Psoas muscle (tissue), 8 donors: ENCODE data around the gene GALNT4. TPM values are rescaled to one million over a fixed set of nuclear protein-coding genes. Genes with fewer than 3 reads are reported as not detected.

ENCODE experiments used
- ATAC-seq, 4 donors: fragments of 200-7000 bp; cut with Tn5 transposase; one replicate each; pipeline ENCODE4 v1.9.1; 2020; ENCODE audit warnings: moderate library complexity in 3 of 4, mild to moderate bottlenecking in 2 of 4
- DNase-seq, 2 donors: peaks; one replicate each; pipeline ENCODE4 v3.0.0-alpha.2; 2020
- H3K27ac ChIP-seq: fragments of 200-600 bp; one replicate; pipeline ENCODE4 v1.8.0; 2022
- H3K27me3 ChIP-seq, 3 donors: fragments of 200-600 bp in 1 of 3; one replicate each; pipeline versions ENCODE4 v1.6.1 to v1.8.0; 2013 to 2022; ENCODE audit warnings: low read length in 2 of 3, mild to moderate bottlenecking in 2 of 3, moderate library complexity in 1 of 3; ENCODE audit not compliant: insufficient read depth in 3 of 3
- H3K36me3 ChIP-seq, 2 donors: fragments of 200-600 bp in 1 of 2; one replicate each; pipeline versions ENCODE4 v1.6.1 to v1.8.0; 2013 to 2022; ENCODE audit warnings: low read depth in 1 of 2, mild to moderate bottlenecking in 1 of 2, moderate library complexity in 1 of 2; ENCODE audit not compliant: insufficient read depth in 1 of 2
- H3K4me1 ChIP-seq: fragments of 200-600 bp; one replicate; pipeline ENCODE4 v1.8.0; 2022
- H3K4me3 ChIP-seq: fragments of 200-600 bp; one replicate; pipeline ENCODE4 v1.8.0; 2022; ENCODE audit warnings: mild to moderate bottlenecking
- H3K9me3 ChIP-seq: fragments of 200-600 bp; one replicate; pipeline ENCODE4 v1.8.0; 2022
- CTCF ChIP-seq: fragments of 200-600 bp; IDR thresholded peaks from one replicate; pipeline ENCODE4 v1.8.0; 2022; ENCODE audit warnings: antibody characterized with exemption
- WGBS, 3 donors: extraction: QIAGEN DNeasy Blood & Tissue Kit; methylation state at CpG; one replicate each; pipeline versions ENCODE4 v1.1.6 to v1.1.7; 2013; 5-methylcytosine and 5-hydroxymethylcytosine counted together
- intact Hi-C, 2 donors: fragments of 100-400 bp; cut with DNase I; formaldehyde crosslinking; loops; one replicate each; pipeline versions ENCODE4 v1.11.0 to v1.14.2; 2022
- polyA plus RNA-seq, 3 donors: library from polyadenylated mRNA; stranded (reverse); fragments of 200-250 nt; gene quantifications; one replicate each; pipeline ENCODE4 v1.2.3, GENCODE V29; 2013
- total RNA-seq, 4 donors: library from RNA; stranded (reverse); fragmentation: NEBNext Ultra II Directional in 2 of 4; extraction: Animal tissue kit (Norgen Biotek cat#: 25700) in 2 of 4; gene quantifications; one replicate each; pipeline versions ENCODE4 v1.2.1 to v1.2.4, GENCODE V29; 2021 to 2023
- donor health status: healthy with polysubstance abuse.
- donor health status: DM: no; HTN: no; CAD: no; lungs with moderate emphysema.
- donor health status: Bipolar disorder and iron deficiency.
- donor health status: healthy.
- donor health status: DM: yes; HTN: yes; CAD: no.
- donor health status: DM: no; HTN: no; CAD: no.
- donor health status: DM: no; HTN: no; CAD: no.
- donor health status: DM: yes; HTN: yes; CAD: no.

Gene GALNT4
- total and polyA plus RNA-seq, 7 donors = 0.42 to 1.6 (median 1.2) TPM

GRCh38 chr12:89523393-89523792 lies 1.2 kb downstream of the GALNT4 start:
- peaks cover 22% of the 10 kb centered on the region for H3K4me1 ChIP-seq
- intact Hi-C loops = loop anchor here (10.0 kb wide), 2 partner anchors 479 to 1379 kb away; partner anchors contain the start of genes CEP290 (in 1 of the 2) and TMTC3 (in 1 of the 2)
- TF ChIP-seq CTCF = no peak

GRCh38 chr12:89521364-89522223 lies 3.0 kb downstream of the GALNT4 start:
- no peak for ATAC-seq
- Histone ChIP-seq H3K27ac (no peak overlapping the region), H3K4me1 (peaks cover 20% of the 10 kb centered on the region), H3K9me3 (no peaks in the 10 kb centered on the region), H3K36me3 (no peaks in the 10 kb centered on the region), H3K4me3 (no peak overlapping the region), H3K27me3 (no peaks in the 10 kb centered on the region)
- no peak for DNase-seq
- intact Hi-C loops = loop anchor here (10.0 kb wide), 2 partner anchors 477 to 1377 kb away; partner anchors contain the start of genes CEP290 (in 1 of the 2) and TMTC3 (in 1 of the 2)
- TF ChIP-seq CTCF = no peak
- WGBS, 3 donors = 87 to 92% (median 88%) methylated on average over 7 of the region's 7 CpGs

More at GRCh38 chr12:89523393-89523792, 1.2 kb downstream of the GALNT4 start:
- Histone ChIP-seq H3K27ac (no peak overlapping the region), H3K36me3 (no peaks in the 10 kb centered on the region), H3K4me3 (peak overlapping the region; percentile 88), H3K9me3 (no peaks in the 10 kb centered on the region), H3K27me3 (no peaks in the 10 kb centered on the region)
- DNase-seq = no peak
- no peak for ATAC-seq
- 86 to 89% (median 88%) methylated on average over 8 of the region's 8 CpGs for WGBS, 3 donors

GRCh38 chr12:89517720-89518119 lies 6.9 kb downstream of the GALNT4 start:
- peaks cover 4% of the 10 kb centered on the region for H3K4me1 ChIP-seq
- no peak overlapping the region for H3K27ac ChIP-seq

GRCh38 chr12:89516633-89517032 lies 8.0 kb downstream of the GALNT4 start:
- Histone ChIP-seq H3K9me3 (no peaks in the 10 kb centered on the region), H3K4me3 (no peak overlapping the region), H3K36me3 (no peaks in the 10 kb centered on the region), H3K4me1 (peaks cover 4% of the 10 kb centered on the region), H3K27me3 (no peaks in the 10 kb centered on the region), H3K27ac (no peak overlapping the region)
- ATAC-seq = no peak
- 65 to 78% (median 75%) methylated on average over 4 of the region's 4 CpGs for WGBS, 3 donors
- TF ChIP-seq CTCF = no peak
- intact Hi-C loops = no loop called here
- DNase-seq = no peak

More at GRCh38 chr12:89517720-89518119, 6.9 kb downstream of the GALNT4 start:
- 65 to 78% (median 74%) methylated on average over 3 of the region's 3 CpGs for WGBS, 3 donors
- Histone ChIP-seq H3K36me3 (no peaks in the 10 kb centered on the region), H3K27me3 (no peaks in the 10 kb centered on the region), H3K9me3 (no peaks in the 10 kb centered on the region), H3K4me3 (no peak overlapping the region)
- TF ChIP-seq CTCF = no peak
- intact Hi-C loops = no loop called here
- ATAC-seq = no peak
- DNase-seq = no peak
